ENCODE results near the gene FAM217B.

The FAM217B gene

GRCh38 chr20:59944726-59945125 lies 4.5 kb downstream of the FAM217B start:
- DNase-seq (ENCODE audit: low read depth), result no peak
- no peak for TF ChIP-seq CTCF (IDR thresholded peaks at IDR 0.05; ENCODE audit: control insufficient read depth, insufficient read depth, low read depth, low read length, missing control alignments)
- H3K4me3 ChIP-seq (ENCODE audit: control insufficient read depth, low read depth, low read length), result no peak overlapping the region

GRCh38 chr20:59945175-59945574 lies 5.0 kb downstream of the FAM217B start:
- no peak overlapping the region for H3K4me3 ChIP-seq (ENCODE audit: control insufficient read depth, low read depth, low read length)
- no peak for TF ChIP-seq CTCF (IDR thresholded peaks at IDR 0.05; ENCODE audit: control insufficient read depth, insufficient read depth, low read depth, low read length, missing control alignments)
- no peak for DNase-seq (ENCODE audit: low read depth)

- DNase-seq (ENCODE audit: low read depth), result no peak
- no peak overlapping the region for H3K4me3 ChIP-seq (ENCODE audit: control insufficient read depth, low read depth, low read length)
- no peak for TF ChIP-seq CTCF (IDR thresholded peaks at IDR 0.05; ENCODE audit: control insufficient read depth, insufficient read depth, low read depth, low read length, missing control alignments)
Observed at GRCh38 chr20:59945731-59946130, 5.5 kb downstream of the FAM217B start.

- no peak for TF ChIP-seq CTCF (IDR thresholded peaks at IDR 0.05; ENCODE audit: control insufficient read depth, insufficient read depth, low read depth, low read length, missing control alignments)
- H3K4me3 ChIP-seq (ENCODE audit: control insufficient read depth, low read depth, low read length), result no peak overlapping the region
- DNase-seq (ENCODE audit: low read depth), result no peak
Observed at GRCh38 chr20:59947376-59947775, 7.2 kb downstream of the FAM217B start.

GRCh38 chr20:59948212-59948611 lies 8.0 kb downstream of the FAM217B start:
- H3K4me3 ChIP-seq (ENCODE audit: control insufficient read depth, low read depth, low read length), result no peak overlapping the region
- TF ChIP-seq CTCF (IDR thresholded peaks at IDR 0.05; ENCODE audit: control insufficient read depth, insufficient read depth, low read depth, low read length, missing control alignments), result no peak
- DNase-seq (ENCODE audit: low read depth), result no peak

- H3K4me3 ChIP-seq (ENCODE audit: control insufficient read depth, low read depth, low read length), result no peak overlapping the region
- peak; percentile 31 for DNase-seq (ENCODE audit: low read depth)
- TF ChIP-seq CTCF (IDR thresholded peaks at IDR 0.05; ENCODE audit: control insufficient read depth, insufficient read depth, low read depth, low read length, missing control alignments), result peak; percentile 61
Observed at GRCh38 chr20:59948828-59949720, 8.9 kb downstream of the FAM217B start.
